ENCODE measurements around the gene B3GNT3. TPM values are rescaled to one million over a fixed set of nuclear protein-coding genes. Genes with fewer than 3 reads are reported as not detected.

B3GNT3 gene
- total RNA-seq, 1 experiment from 2014 or later, result 1.9 TPM

DNA sequence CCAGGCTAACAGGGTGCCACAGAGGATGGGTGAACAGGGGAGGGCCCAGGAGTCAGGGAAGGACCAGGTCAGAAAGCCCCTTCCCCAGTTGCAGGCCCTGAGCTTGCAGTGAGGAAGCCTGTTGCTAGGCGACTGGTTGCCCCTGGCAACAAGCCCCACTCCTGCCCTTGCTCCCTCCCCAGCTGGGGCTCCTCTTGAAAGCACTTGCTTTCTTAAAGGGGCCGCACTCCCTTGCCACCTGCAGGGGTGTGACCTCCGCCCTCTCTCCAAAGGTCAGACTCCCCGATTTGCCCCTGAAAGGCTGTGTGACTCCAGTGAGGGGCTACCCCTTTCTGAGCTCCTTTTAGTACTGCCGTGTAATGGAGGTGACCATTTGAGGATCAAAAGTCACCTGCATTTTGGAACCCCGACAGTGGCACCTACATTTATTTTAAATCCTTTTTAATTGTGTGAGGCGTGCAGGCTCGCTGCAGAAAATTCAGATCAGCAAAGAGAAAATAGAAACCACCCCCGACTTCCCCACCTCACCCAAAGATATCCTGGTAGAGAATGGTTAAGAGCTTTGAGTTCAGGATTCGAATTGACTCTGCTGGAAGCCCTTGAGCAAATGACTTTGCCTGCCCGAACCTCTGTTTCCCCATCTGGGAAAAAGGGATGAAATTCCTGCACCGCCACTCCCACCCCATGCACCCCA lies 38.8 kb upstream of the B3GNT3 start:
- H3K4me3 Mint-ChIP-seq, result no peak overlapping the region
- peak; percentile 86 for DNase-seq (ENCODE audit: low spot score)
- H3K4me1 Mint-ChIP-seq, result peaks cover 25% of the 10 kb centered on the region
- no peaks in the 10 kb centered on the region; the same call in 1 of the 2 replicates for H3K27me3 Mint-ChIP-seq (ENCODE audit: low read depth)
- H3K27ac Mint-ChIP-seq, result no peak overlapping the region
- H3K36me3 Mint-ChIP-seq, result peaks cover 2% of the 10 kb centered on the region; the same call in 1 of the 2 replicates
- TF ChIP-seq, protein P1, sequence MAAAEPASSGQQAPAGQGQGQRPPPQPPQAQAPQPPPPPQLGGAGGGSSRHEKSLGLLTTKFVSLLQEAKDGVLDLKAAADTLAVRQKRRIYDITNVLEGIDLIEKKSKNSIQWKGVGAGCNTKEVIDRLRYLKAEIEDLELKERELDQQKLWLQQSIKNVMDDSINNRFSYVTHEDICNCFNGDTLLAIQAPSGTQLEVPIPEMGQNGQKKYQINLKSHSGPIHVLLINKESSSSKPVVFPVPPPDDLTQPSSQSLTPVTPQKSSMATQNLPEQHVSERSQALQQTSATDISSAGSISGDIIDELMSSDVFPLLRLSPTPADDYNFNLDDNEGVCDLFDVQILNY (CRISPR knock-in tag; IDR thresholded peaks at IDR 0.05), result no peak
- TF ChIP-seq, protein P2, sequence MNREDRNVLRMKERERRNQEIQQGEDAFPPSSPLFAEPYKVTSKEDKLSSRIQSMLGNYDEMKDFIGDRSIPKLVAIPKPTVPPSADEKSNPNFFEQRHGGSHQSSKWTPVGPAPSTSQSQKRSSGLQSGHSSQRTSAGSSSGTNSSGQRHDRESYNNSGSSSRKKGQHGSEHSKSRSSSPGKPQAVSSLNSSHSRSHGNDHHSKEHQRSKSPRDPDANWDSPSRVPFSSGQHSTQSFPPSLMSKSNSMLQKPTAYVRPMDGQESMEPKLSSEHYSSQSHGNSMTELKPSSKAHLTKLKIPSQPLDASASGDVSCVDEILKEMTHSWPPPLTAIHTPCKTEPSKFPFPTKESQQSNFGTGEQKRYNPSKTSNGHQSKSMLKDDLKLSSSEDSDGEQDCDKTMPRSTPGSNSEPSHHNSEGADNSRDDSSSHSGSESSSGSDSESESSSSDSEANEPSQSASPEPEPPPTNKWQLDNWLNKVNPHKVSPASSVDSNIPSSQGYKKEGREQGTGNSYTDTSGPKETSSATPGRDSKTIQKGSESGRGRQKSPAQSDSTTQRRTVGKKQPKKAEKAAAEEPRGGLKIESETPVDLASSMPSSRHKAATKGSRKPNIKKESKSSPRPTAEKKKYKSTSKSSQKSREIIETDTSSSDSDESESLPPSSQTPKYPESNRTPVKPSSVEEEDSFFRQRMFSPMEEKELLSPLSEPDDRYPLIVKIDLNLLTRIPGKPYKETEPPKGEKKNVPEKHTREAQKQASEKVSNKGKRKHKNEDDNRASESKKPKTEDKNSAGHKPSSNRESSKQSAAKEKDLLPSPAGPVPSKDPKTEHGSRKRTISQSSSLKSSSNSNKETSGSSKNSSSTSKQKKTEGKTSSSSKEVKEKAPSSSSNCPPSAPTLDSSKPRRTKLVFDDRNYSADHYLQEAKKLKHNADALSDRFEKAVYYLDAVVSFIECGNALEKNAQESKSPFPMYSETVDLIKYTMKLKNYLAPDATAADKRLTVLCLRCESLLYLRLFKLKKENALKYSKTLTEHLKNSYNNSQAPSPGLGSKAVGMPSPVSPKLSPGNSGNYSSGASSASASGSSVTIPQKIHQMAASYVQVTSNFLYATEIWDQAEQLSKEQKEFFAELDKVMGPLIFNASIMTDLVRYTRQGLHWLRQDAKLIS (CRISPR knock-in tag; IDR thresholded peaks at IDR 0.05; ENCODE audit: borderline replicate concordance), result no peak
- TF ChIP-seq JAZF1 (CRISPR knock-in tag; IDR thresholded peaks at IDR 0.05) (no peak), ZNF138 (CRISPR knock-in tag; conservative IDR thresholded peaks at IDR 0.05) (no peak), TEAD1 (CRISPR knock-in tag; IDR thresholded peaks at IDR 0.05) (no peak), SP1 (CRISPR knock-in tag; conservative IDR thresholded peaks at IDR 0.05) (no peak), ESRRA (CRISPR knock-in tag; IDR thresholded peaks at IDR 0.05; ENCODE audit: borderline replicate concordance) (no peak), GABPB1 (CRISPR knock-in tag; IDR thresholded peaks at IDR 0.05) (no peak)
- TF ChIP-seq, protein P3, sequence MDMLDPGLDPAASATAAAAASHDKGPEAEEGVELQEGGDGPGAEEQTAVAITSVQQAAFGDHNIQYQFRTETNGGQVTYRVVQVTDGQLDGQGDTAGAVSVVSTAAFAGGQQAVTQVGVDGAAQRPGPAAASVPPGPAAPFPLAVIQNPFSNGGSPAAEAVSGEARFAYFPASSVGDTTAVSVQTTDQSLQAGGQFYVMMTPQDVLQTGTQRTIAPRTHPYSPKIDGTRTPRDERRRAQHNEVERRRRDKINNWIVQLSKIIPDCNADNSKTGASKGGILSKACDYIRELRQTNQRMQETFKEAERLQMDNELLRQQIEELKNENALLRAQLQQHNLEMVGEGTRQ (CRISPR knock-in tag; IDR thresholded peaks at IDR 0.05), result no peak
- ChIA-PET POLR2A (interaction anchor here (0.6 to 0.9 kb wide), 2 partner anchors 11 to 337 kb away, joined by 3 read pairs; partner anchors contain the start of gene MVB12A), CTCF (interaction anchor here (0.9 to 3.4 kb wide), 8 partner anchors 10 to 150 kb away, joined by 3 to 48 read pairs (median 3); partner anchors contain the start of gene RPL18A)
- H3K9me3 Mint-ChIP-seq, result no peaks in the 10 kb centered on the region
- peak; percentile 81 for ATAC-seq

DNA sequence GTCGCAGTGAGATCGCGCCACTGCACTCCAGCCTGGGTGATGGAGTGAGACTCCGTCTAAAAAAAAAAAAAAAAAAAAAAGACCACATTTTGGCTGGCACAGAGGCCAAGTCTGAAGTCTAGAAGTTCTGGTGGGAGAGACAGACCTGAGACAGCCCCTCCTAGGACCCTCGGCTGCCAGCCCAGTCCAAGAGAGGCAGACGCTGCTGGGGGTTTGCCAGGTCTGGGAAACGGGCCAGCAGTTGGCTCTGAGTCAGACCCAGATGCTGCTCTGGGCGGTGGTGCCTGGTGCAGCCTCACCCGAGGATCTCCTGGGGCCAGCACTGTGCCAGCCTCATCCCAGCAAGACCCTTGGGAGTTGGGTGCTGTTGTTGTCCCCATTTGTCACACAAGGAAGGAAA lies 37.8 kb upstream of the B3GNT3 start:
- TF ChIP-seq TEAD4 (CRISPR knock-in tag; IDR thresholded peaks at IDR 0.05), result no peak
- TF ChIP-seq RORB (CRISPR knock-in tag; IDR thresholded peaks at IDR 0.05), result no peak
- TF ChIP-seq KAT7 (CRISPR knock-in tag; IDR thresholded peaks at IDR 0.05; ENCODE audit: borderline replicate concordance), result no peak
- no peak for TF ChIP-seq ZNF232 (CRISPR knock-in tag; IDR thresholded peaks at IDR 0.05)
- no peak for TF ChIP-seq ZNF671 (CRISPR knock-in tag; IDR thresholded peaks at IDR 0.05)
- no peak for TF ChIP-seq MYBL2 (CRISPR knock-in tag; IDR thresholded peaks at IDR 0.05)
- TF ChIP-seq ZNF219 (CRISPR knock-in tag; IDR thresholded peaks at IDR 0.05; ENCODE audit: borderline replicate concordance), result no peak
- TF ChIP-seq NFYB (CRISPR knock-in tag; conservative IDR thresholded peaks at IDR 0.05; ENCODE audit: low read depth), result no peak
- TF ChIP-seq, protein P4, sequence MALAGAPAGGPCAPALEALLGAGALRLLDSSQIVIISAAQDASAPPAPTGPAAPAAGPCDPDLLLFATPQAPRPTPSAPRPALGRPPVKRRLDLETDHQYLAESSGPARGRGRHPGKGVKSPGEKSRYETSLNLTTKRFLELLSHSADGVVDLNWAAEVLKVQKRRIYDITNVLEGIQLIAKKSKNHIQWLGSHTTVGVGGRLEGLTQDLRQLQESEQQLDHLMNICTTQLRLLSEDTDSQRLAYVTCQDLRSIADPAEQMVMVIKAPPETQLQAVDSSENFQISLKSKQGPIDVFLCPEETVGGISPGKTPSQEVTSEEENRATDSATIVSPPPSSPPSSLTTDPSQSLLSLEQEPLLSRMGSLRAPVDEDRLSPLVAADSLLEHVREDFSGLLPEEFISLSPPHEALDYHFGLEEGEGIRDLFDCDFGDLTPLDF (CRISPR knock-in tag; IDR thresholded peaks at IDR 0.05), result no peak
- TF ChIP-seq ZNF138 (CRISPR knock-in tag; conservative IDR thresholded peaks at IDR 0.05), result no peak
- no peak for TF ChIP-seq TEAD1 (CRISPR knock-in tag; IDR thresholded peaks at IDR 0.05)
- POLR2A ChIA-PET, result no interaction called here
- Mint-ChIP-seq H3K4me1 (peaks cover 21% of the 10 kb centered on the region), H3K27ac (no peak overlapping the region), H3K27me3 (ENCODE audit: low read depth) (no peaks in the 10 kb centered on the region; the same call in 1 of the 2 replicates), H3K4me3 (no peak overlapping the region), H3K36me3 (peaks cover 2% of the 10 kb centered on the region; the same call in 1 of the 2 replicates), H3K9me3 (no peaks in the 10 kb centered on the region)
- ATAC-seq, result no peak
- CTCF ChIA-PET, result no interaction called here
- no peak for DNase-seq (ENCODE audit: low spot score)

All from WTC11 (cell line).